DND-41 (cell line): ENCODE measurements around the gene MAGI1.

Experiments
- CTCF ChIP-seq: IDR thresholded peaks from 2 replicates; pipeline ENCODE4 v1.5.1; 2012; ENCODE audit warnings: borderline replicate concordance, low read length, moderate library complexity, mild to moderate bottlenecking; ENCODE audit not compliant: poor library complexity, severe bottlenecking; ENCODE audit errors: extremely low read depth
- EZH2 ChIP-seq: IDR thresholded peaks from 3 replicates; pipeline ENCODE4 v1.6.1; 2012; ENCODE audit warnings: borderline replicate concordance, low read depth, mild to moderate bottlenecking, moderate library complexity, low read length, inconsistent platforms; ENCODE audit not compliant: severe bottlenecking

GRCh38 chr3:65466300-65466988, 572.3 kb downstream of the MAGI1 start:
- TF ChIP-seq CTCF (no peak), EZH2 (no peak)
